H1 (cell line): ENCODE results near the gene GRID1.

Experiments used
- CHD2 ChIP-seq: IDR thresholded peaks from 2 replicates; pipeline ENCODE4 v1.6.1; 2012; ENCODE audit warnings: low read length, improper control_type of control experiment
- EZH2 ChIP-seq: fragments of 200-600 bp; sonication (generic); IDR thresholded peaks from 2 replicates; pipeline ENCODE4 v1.7.1; 2012; ENCODE audit warnings: low read depth, mild to moderate bottlenecking, moderate library complexity, low read length, inconsistent platforms; ENCODE audit not compliant: severe bottlenecking
- HDAC6 ChIP-seq: IDR thresholded peaks from one replicate; pipeline ENCODE4 v1.7.1; 2012; ENCODE audit warnings: low read depth, mild to moderate bottlenecking, inconsistent platforms, low read length, moderate library complexity
- JUND ChIP-seq: IDR thresholded peaks from 2 replicates; pipeline ENCODE4 v1.6.1; 2011; ENCODE audit warnings: mild to moderate bottlenecking, improper control_type of control experiment, low read length
- KDM1A ChIP-seq: fragments of 200-600, 300-600 bp; sonication (generic); IDR thresholded peaks from 2 replicates; pipeline ENCODE4 v1.7.1; 2016; ENCODE audit warnings: mild to moderate bottlenecking, low read length, borderline replicate concordance
- MAX ChIP-seq: IDR thresholded peaks from 2 replicates; pipeline ENCODE4 v1.6.1; 2012; ENCODE audit warnings: inconsistent platforms
- POLR2A ChIP-seq, 2 experiments: IDR thresholded peaks; 1 replicate in 1 of 2; 2 replicates in 1 of 2; pipeline ENCODE4 v1.6.1; 2011; ENCODE audit warnings: low read depth in 2 of 2, low read length in 2 of 2, mild to moderate bottlenecking in 2 of 2; ENCODE audit errors: control extremely low read depth in 1 of 2
- POLR2AphosphoS5 ChIP-seq: IDR thresholded peaks from 2 replicates; pipeline ENCODE4 v1.6.1; 2011; ENCODE audit warnings: low read depth, low read length
- SAP30 ChIP-seq: fragments of 300-600 bp; sonication (generic); IDR thresholded peaks from 2 replicates; pipeline ENCODE4 v1.7.1; 2012; ENCODE audit warnings: low read length, moderate library complexity, mild to moderate bottlenecking, inconsistent platforms; ENCODE audit not compliant: insufficient read depth, insufficient replicate concordance
- SP1 ChIP-seq: IDR thresholded peaks from 2 replicates; pipeline ENCODE4 v1.6.1; 2011; ENCODE audit warnings: low read depth, low read length
- YY1 ChIP-seq: IDR thresholded peaks from 2 replicates; pipeline ENCODE4 v1.6.1; 2011; ENCODE audit warnings: low read depth, mild to moderate bottlenecking, low read length
- TF ChIP-seq, protein P1 (sequence below), 3 experiments: IDR thresholded peaks; 1 replicate in 2 of 3; 2 replicates in 1 of 3; pipeline versions ENCODE4 v1.5.1 to v1.6.1; 2011; ENCODE audit warnings: low read length in 3 of 3, mild to moderate bottlenecking in 3 of 3, inconsistent platforms in 2 of 3, low read depth in 1 of 3, moderate library complexity in 1 of 3; ENCODE audit not compliant: insufficient read depth in 1 of 3; ENCODE audit errors: control extremely low read depth in 1 of 3

- no peak for TF ChIP-seq EZH2
- TF ChIP-seq, protein P1, sequence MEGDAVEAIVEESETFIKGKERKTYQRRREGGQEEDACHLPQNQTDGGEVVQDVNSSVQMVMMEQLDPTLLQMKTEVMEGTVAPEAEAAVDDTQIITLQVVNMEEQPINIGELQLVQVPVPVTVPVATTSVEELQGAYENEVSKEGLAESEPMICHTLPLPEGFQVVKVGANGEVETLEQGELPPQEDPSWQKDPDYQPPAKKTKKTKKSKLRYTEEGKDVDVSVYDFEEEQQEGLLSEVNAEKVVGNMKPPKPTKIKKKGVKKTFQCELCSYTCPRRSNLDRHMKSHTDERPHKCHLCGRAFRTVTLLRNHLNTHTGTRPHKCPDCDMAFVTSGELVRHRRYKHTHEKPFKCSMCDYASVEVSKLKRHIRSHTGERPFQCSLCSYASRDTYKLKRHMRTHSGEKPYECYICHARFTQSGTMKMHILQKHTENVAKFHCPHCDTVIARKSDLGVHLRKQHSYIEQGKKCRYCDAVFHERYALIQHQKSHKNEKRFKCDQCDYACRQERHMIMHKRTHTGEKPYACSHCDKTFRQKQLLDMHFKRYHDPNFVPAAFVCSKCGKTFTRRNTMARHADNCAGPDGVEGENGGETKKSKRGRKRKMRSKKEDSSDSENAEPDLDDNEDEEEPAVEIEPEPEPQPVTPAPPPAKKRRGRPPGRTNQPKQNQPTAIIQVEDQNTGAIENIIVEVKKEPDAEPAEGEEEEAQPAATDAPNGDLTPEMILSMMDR (IDR thresholded peaks at IDR 0.05; ENCODE audit: control extremely low read depth in 1 of 3, insufficient read depth in 1 of 3, low read depth in 1 of 3, low read length in 3 of 3), result no peak
- TF ChIP-seq KDM1A, result no peak
- no peak for TF ChIP-seq YY1
- no peak for TF ChIP-seq SAP30
- TF ChIP-seq POLR2A (IDR thresholded peaks at IDR 0.05; ENCODE audit: control extremely low read depth in 1 of 2, low read depth in 2 of 2, low read length in 2 of 2), result no peak
- TF ChIP-seq MAX, result no peak
- no peak for TF ChIP-seq HDAC6
- no peak for TF ChIP-seq POLR2AphosphoS5
- TF ChIP-seq CHD2, result no peak
- no peak for TF ChIP-seq JUND
- no peak for TF ChIP-seq SP1
Observed at GRCh38 chr10:85615556-85615955, 751.0 kb downstream of the GRID1 start.
